A549 (cell line): ENCODE data around the gene CCDC90B. TPM values are rescaled to one million over a fixed set of nuclear protein-coding genes. Genes with fewer than 3 reads are reported as not detected.
"Not testable (repeated sequence)": the region's sequence is repeated elsewhere in the genome, so short reads cannot be mapped to it uniquely, and the experiment has no call there.

Experiments used
- ATAC-seq, 2 experiments: fragments of 200-7000 bp in 1 of 2; fragments of >200 bp in 1 of 2; cut with Nextera tagmentation in 1 of 2; cut with Tn5 transposase in 1 of 2; 3 replicates each; pipeline versions ENCODE4 v1.8.0 to v1.9.1; 2018 to 2020; ENCODE audit warnings: mild to moderate bottlenecking in 1 of 2, moderate library complexity in 1 of 2
- CTCF ChIA-PET: fragments of 300-600 bp; sonication (Branson Sonifier 250); formaldehyde crosslinking; extraction: SDS; loops from one replicate; lab custom pipeline; 2021; ENCODE audit warnings: antibody characterized with exemption, inconsistent platforms; lab: Yijun Ruan, JAX
- POLR2A ChIA-PET: fragments of 350-600 bp; formaldehyde crosslinking; extraction: SDS; loops from one replicate; lab custom pipeline; 2021; ENCODE audit warnings: antibody characterized with exemption, inconsistent platforms; lab: Yijun Ruan, JAX
- DNase-seq, 2 experiments: peaks; one replicate each; pipeline versions ENCODE4 v3.0.0 to v3.0.0-alpha.2; 2011 to 2016; ENCODE audit warnings: low read depth in 1 of 2, low spot score in 1 of 2
- FAIRE-seq: peaks from 2 replicates; lab custom pipeline; 2011; peaks lifted over from hg19 to GRCh38; lab: Jason Lieb, UNC
- H3K27ac ChIP-seq, 2 experiments: fragments of >200 bp; sonication (Bioruptor Twin); formaldehyde crosslinking; 3 replicates each; pipeline ENCODE4 v1.5.1; 2016 to 2017
- H3K4me1 ChIP-seq: fragments of >200 bp; sonication (Bioruptor Twin); formaldehyde crosslinking; 3 replicates; pipeline ENCODE4 v1.6.1; 2016
- H3K4me2 ChIP-seq: fragments of >200 bp; sonication (Bioruptor Twin); formaldehyde crosslinking; 3 replicates; pipeline ENCODE4 v1.6.1; 2016
- H3K4me3 ChIP-seq: fragments of >200 bp; sonication (Bioruptor Twin); formaldehyde crosslinking; 3 replicates; pipeline ENCODE4 v1.5.1; 2016
- H3K9me3 ChIP-seq: fragments of >200 bp; sonication (Bioruptor Twin); formaldehyde crosslinking; 3 replicates; pipeline ENCODE4 v1.6.1; 2016
- BCL3 ChIP-seq: fragments of >200 bp; sonication (Bioruptor Twin); formaldehyde crosslinking; IDR thresholded peaks from 3 replicates; pipeline ENCODE4 v1.6.1; 2016
- CTCF ChIP-seq: fragments of >200 bp; sonication (Bioruptor Twin); formaldehyde crosslinking; IDR thresholded peaks from 3 replicates; pipeline ENCODE4 v1.5.1; 2016
- ELK1 ChIP-seq: fragments of 150-350 bp; IDR thresholded peaks from 2 replicates; pipeline ENCODE4 v1.6.1; 2014; ENCODE audit warnings: low read depth, mild to moderate bottlenecking, low read length
- ESRRA ChIP-seq: fragments of 150-350 bp; IDR thresholded peaks from 2 replicates; pipeline ENCODE4 v1.6.1; 2014; ENCODE audit warnings: mild to moderate bottlenecking, low read length, borderline replicate concordance
- FOSB ChIP-seq: fragments of 250-450 bp; sonication (Bioruptor Pico); IDR thresholded peaks from 2 replicates; pipeline ENCODE4 v1.5.0; 2020; ENCODE audit warnings: mild to moderate bottlenecking, moderate library complexity
- HOXA7 ChIP-seq: fragments of 250-450 bp; sonication (Bioruptor Pico); IDR thresholded peaks from 2 replicates; pipeline ENCODE4 v1.5.0; 2020; ENCODE audit warnings: mild to moderate bottlenecking, moderate library complexity
- MAZ ChIP-seq: fragments of 150-350 bp; IDR thresholded peaks from 2 replicates; pipeline ENCODE4 v1.6.1; 2014; ENCODE audit warnings: antibody characterized with exemption, low read depth, low read length, borderline replicate concordance
- MYC ChIP-seq: IDR thresholded peaks from 2 replicates; pipeline ENCODE4 v1.6.1; 2012; ENCODE audit warnings: mild to moderate bottlenecking, inconsistent platforms, low read length, improper control_type of control experiment, borderline replicate concordance
- NPAS2 ChIP-seq: fragments of 250-450 bp; sonication (Bioruptor Pico); IDR thresholded peaks from 2 replicates; pipeline ENCODE4 v1.8.0; 2022; ENCODE audit warnings: mild to moderate bottlenecking, moderate library complexity, borderline replicate concordance
- PHF8 ChIP-seq: fragments of 200-600 bp; sonication (generic); IDR thresholded peaks from 2 replicates; pipeline ENCODE4 v1.6.1; 2016; ENCODE audit warnings: low read depth, mild to moderate bottlenecking, antibody characterized with exemption, moderate library complexity, borderline replicate concordance
- POLR2AphosphoS2 ChIP-seq: conservative IDR thresholded peaks from 2 replicates; pipeline ENCODE4 v1.6.1; 2012; ENCODE audit warnings: low read length, improper control_type of control experiment, inconsistent platforms
- RARB ChIP-seq: fragments of 250-450 bp; sonication (Bioruptor Pico); IDR thresholded peaks from 2 replicates; pipeline ENCODE4 v1.8.0; 2021; ENCODE audit warnings: mild to moderate bottlenecking, moderate library complexity
- RCOR1 ChIP-seq: fragments of 150-350 bp; IDR thresholded peaks from 2 replicates; pipeline ENCODE4 v1.6.1; 2014; ENCODE audit warnings: antibody characterized with exemption, low read length, low read depth
- RFX5 ChIP-seq: fragments of 450-650 bp; IDR thresholded peaks from 2 replicates; pipeline ENCODE4 v1.7.1; 2014; ENCODE audit warnings: antibody characterized with exemption, mild to moderate bottlenecking, moderate library complexity
- RNF2 ChIP-seq: fragments of 200-600 bp; sonication (generic); IDR thresholded peaks from 2 replicates; pipeline ENCODE4 v1.6.1; 2016; ENCODE audit warnings: low read depth, mild to moderate bottlenecking, antibody characterized with exemption, moderate library complexity, borderline replicate concordance
- ZFP36 ChIP-seq: fragments of 450-650 bp; IDR thresholded peaks from 2 replicates; pipeline ENCODE4 v1.6.1; 2014; ENCODE audit warnings: borderline replicate concordance; ENCODE audit not compliant: partially characterized antibody
- WGBS: methylation state at CpG from one replicate; pipeline ENCODE4 v1.1.6; 2017; ENCODE audit errors: missing lambda C conversion rate; 5-methylcytosine and 5-hydroxymethylcytosine counted together
- polyA plus RNA-seq, 4 experiments: library from polyadenylated mRNA; depleted of rRNA in 3 of 4; stranded (reverse); fragments of >200 nt; fragmentation: RNase III in 1 of 4; extraction: RNeasy Plus Mini Kit Qiagen cat#74134 plus additional on column Dnase treatment in 1 of 4; gene quantifications; 2 replicates in 3 of 4; 3 replicates in 1 of 4; pipeline ENCODE4 v1.2.3, GENCODE V29; 2011 to 2017
- TF ChIP-seq, protein P1 (sequence below): fragments of >200 bp; sonication (Bioruptor Twin); formaldehyde crosslinking; IDR thresholded peaks from 2 replicates; pipeline ENCODE4 v1.6.1; 2016

The CCDC90B gene
- polyA plus RNA-seq, 2 of the 4 experiments (the other 2 are of a cell fraction): 63.7 to 80.5 TPM

- no peak for FAIRE-seq
- Histone ChIP-seq H3K4me2 (no peak overlapping the region), H3K9me3 (no peaks in the 10 kb centered on the region), H3K4me1 (no peaks in the 10 kb centered on the region), H3K27ac (no peak overlapping the region), H3K4me3 (no peak overlapping the region)
- ChIA-PET CTCF (interaction anchor here (1.2 to 1.3 kb wide), 2 partner anchors 20 to 595 kb away, joined by 3 to 4 read pairs; no protein-coding TSS in a partner anchor), POLR2A (no interaction called here)
- no peak for ATAC-seq
- DNase-seq: no peak
- TF ChIP-seq CTCF (no peak), POLR2AphosphoS2 (no peak), FOSB (CRISPR knock-in tag) (no peak)
- TF ChIP-seq, protein P1, sequence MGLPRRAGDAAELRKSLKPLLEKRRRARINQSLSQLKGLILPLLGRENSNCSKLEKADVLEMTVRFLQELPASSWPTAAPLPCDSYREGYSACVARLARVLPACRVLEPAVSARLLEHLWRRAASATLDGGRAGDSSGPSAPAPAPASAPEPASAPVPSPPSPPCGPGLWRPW: no peak
Observed at GRCh38 chr11:83312430-83312829, 26.3 kb upstream of the CCDC90B start.

- WGBS: 45% methylated on average over 2 of the region's 2 CpGs
Observed at GRCh38 chr11:83311701-83312100, 25.5 kb upstream of the CCDC90B start.

DNA sequence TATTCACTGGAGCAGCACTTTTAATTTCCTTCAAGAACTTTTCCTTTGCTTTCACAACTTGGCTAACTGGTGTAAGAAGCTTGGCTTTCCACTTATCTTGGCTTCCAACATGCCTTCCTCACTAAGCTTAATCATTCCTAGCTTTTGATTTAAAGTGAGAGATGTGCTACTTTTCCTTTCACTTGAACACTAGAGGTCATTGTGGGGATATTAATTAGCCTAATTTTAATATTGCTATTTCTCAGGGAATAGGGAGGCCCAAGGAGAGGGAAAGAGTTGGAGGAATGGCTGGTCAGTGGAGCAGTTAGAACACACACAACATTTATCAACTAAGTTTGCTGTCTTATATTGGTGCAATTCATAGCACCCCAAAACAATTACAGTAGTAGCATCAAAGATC is 24.6 kb upstream of the CCDC90B start:
- FAIRE-seq (no peak), DNase-seq (no peak), ATAC-seq (no peak)
- no peaks in the 10 kb centered on the region for H3K9me3 ChIP-seq
- POLR2A ChIA-PET: no interaction called here
- H3K4me1 ChIP-seq: no peaks in the 10 kb centered on the region
- H3K4me3 ChIP-seq: no peak overlapping the region
- H3K4me2 ChIP-seq: no peak overlapping the region
- no peak for TF ChIP-seq HOXA7 (CRISPR knock-in tag)
- no peak for TF ChIP-seq MYC
- CTCF ChIA-PET: interaction anchor here (1.1 to 1.3 kb wide), 3 partner anchors 18 to 615 kb away, joined by 3 to 4 read pairs (median 3); no protein-coding TSS in a partner anchor
- no peak overlapping the region for H3K27ac ChIP-seq

More at GRCh38 chr11:83311701-83312100, 25.5 kb upstream of the CCDC90B start:
- POLR2A ChIA-PET: no interaction called here
- Histone ChIP-seq H3K9me3 (no peaks in the 10 kb centered on the region), H3K4me2 (no peak overlapping the region), H3K27ac (no peak overlapping the region), H3K4me3 (no peak overlapping the region), H3K4me1 (no peaks in the 10 kb centered on the region)
- no peak for DNase-seq
- no peak for ATAC-seq
- no peak for FAIRE-seq
- TF ChIP-seq PHF8 (no peak), ESRRA (no peak), RARB (CRISPR knock-in tag) (no peak), RNF2 (no peak), ZFP36 (no peak), RCOR1 (no peak), NPAS2 (CRISPR knock-in tag) (no peak), RFX5 (no peak), BCL3 (no peak), FOSB (CRISPR knock-in tag) (no peak), MAZ (no peak), ELK1 (no peak)
- TF ChIP-seq, all 56 proteins: peak for 0
- CTCF ChIA-PET: interaction anchor here (1.2 kb wide), 1 partner anchor 594 kb away, joined by 3 read pairs; no protein-coding TSS in a partner anchor

GRCh38 chr11:83308536-83308935 is 22.4 kb upstream of the CCDC90B start:
- H3K4me2 ChIP-seq, POLR2A ChIA-PET, DNase-seq, ATAC-seq, H3K4me3 ChIP-seq, H3K9me3 ChIP-seq, H3K4me1 ChIP-seq, FAIRE-seq, H3K27ac ChIP-seq: not testable (repeated sequence)
- CTCF ChIA-PET: interaction anchor here (4.4 kb wide), 1 partner anchor 16 kb away, joined by 19 read pairs; no protein-coding TSS in a partner anchor
- WGBS: 2% methylated on average over 1 of the region's 1 CpG
